Heart left ventricle (tissue), 16 donors: ENCODE data around the gene PLEKHM3. TPM values are rescaled to one million over a fixed set of nuclear protein-coding genes. Genes with fewer than 3 reads are reported as not detected.

Experiments used
- ATAC-seq, 4 donors: fragments of 200-7000 bp; cut with Tn5 transposase; one replicate each; pipeline ENCODE4 v1.9.1; 2020 to 2022; ENCODE audit warnings: moderate library complexity in 4 of 4, mild to moderate bottlenecking in 3 of 4, moderate number of reproducible peaks in 1 of 4
- DNase-seq, 5 donors: peaks; one replicate each; pipeline ENCODE4 v3.0.0-alpha.2; 2020
- H3K27ac ChIP-seq, 12 donors: fragments of 200-600 bp; sonication (generic) in 4 of 12; one replicate each; pipeline versions ENCODE4 v1.5.0 to v1.8.0; 2016 to 2022; ENCODE audit warnings: mild to moderate bottlenecking in 2 of 12
- H3K27me3 ChIP-seq, 9 donors: fragments of 200-600 bp; sonication (generic) in 2 of 9; one replicate each; pipeline versions ENCODE4 v1.5.1 to v1.8.0; 2016 to 2022; ENCODE audit warnings: mild to moderate bottlenecking in 3 of 9
- H3K36me3 ChIP-seq, 9 donors: fragments of 200-600 bp; sonication (generic) in 2 of 9; one replicate each; pipeline versions ENCODE4 v1.5.0 to v1.8.0; 2018 to 2022; ENCODE audit warnings: mild to moderate bottlenecking in 2 of 9
- H3K4me1 ChIP-seq, 12 donors: fragments of 200-600 bp; sonication (generic) in 4 of 12; one replicate each; pipeline versions ENCODE4 v1.5.0 to v1.8.0; 2016 to 2022; ENCODE audit warnings: mild to moderate bottlenecking in 3 of 12
- H3K4me3 ChIP-seq, 12 donors: fragments of 200-600 bp; sonication (generic) in 4 of 12; one replicate each; pipeline versions ENCODE4 v1.5.0 to v1.8.0; 2017 to 2022; ENCODE audit warnings: mild to moderate bottlenecking in 9 of 12, moderate library complexity in 4 of 12
- H3K9me3 ChIP-seq, 12 donors: fragments of 200-600 bp; sonication (generic) in 4 of 12; one replicate each; pipeline versions ENCODE4 v1.5.0 to v1.8.0; 2016 to 2022; ENCODE audit warnings: mild to moderate bottlenecking in 1 of 12
- CTCF ChIP-seq, 12 donors: fragments of 200-600 bp; sonication (generic) in 4 of 12; IDR thresholded peaks; one replicate each; pipeline versions ENCODE4 v1.5.0 to v1.8.0; 2018 to 2022; ENCODE audit warnings: antibody characterized with exemption in 12 of 12, mild to moderate bottlenecking in 5 of 12
- POLR2A ChIP-seq, 2 donors: fragments of 450-650 bp; IDR thresholded peaks; one replicate each; pipeline ENCODE4 v1.6.1; 2017; ENCODE audit warnings: antibody characterized with exemption in 2 of 2, mild to moderate bottlenecking in 2 of 2, moderate library complexity in 2 of 2
- whole genome bisulfite sequencing, 4 donors: extraction: QIAGEN DNeasy Blood & Tissue Kit in 2 of 4; methylation state at CpG; one replicate each; pipeline versions ENCODE4 v1.1.5 to v1.1.7; 2013 to 2018; 5-methylcytosine and 5-hydroxymethylcytosine counted together
- intact Hi-C, 10 donors: fragments of 100-400 bp; cut with DNase I; formaldehyde crosslinking; loops; one replicate each; pipeline versions ENCODE4 v1.11.1 to v1.14.2; 2022
- polyA plus RNA-seq, 2 donors: library from polyadenylated mRNA; stranded (reverse); fragments of 200-250 nt; gene quantifications; one replicate each; pipeline ENCODE4 v1.2.3, GENCODE V29; 2013
- total RNA-seq, 9 donors: library from RNA; depleted of rRNA in 2 of 9; stranded (reverse); fragments of >200 nt in 2 of 9; fragmentation: NEBNext Ultra II Directional in 3 of 9; extraction: Animal tissue kit (Norgen Biotek cat#: 25700) in 3 of 9; gene quantifications; one replicate each; pipeline versions ENCODE4 v1.1.0 to v1.2.4, GENCODE V29; 2016 to 2023
- donor health status: ischemic (EF 13 %, LVEDD 7.1; RV severe dilation, severe dysfunction).
- donor health status: healthy with polysubstance abuse.
- donor health status: DM: no; HTN: yes; CAD: no.
- donor health status: DM: no; HTN: no; CAD: no.
- donor health status: ischemic (EF 25% LVEDD 6.9; RV normal size, moderate dysfunction).
- donor health status: ischemic (EF 25% LVEDD 5.7; RV mildly dilated, moderate dysfunction).
- donor health status: healthy.
- donor health status: DM: yes; HTN: yes; CAD: no.
- donor health status: ischemic (EF 35%, LVEDD 5.7; RV mildly dilated, moderate dysfunction).
- donor health status: nonischemic (EF 11% LVEDD 7.7; RV severe dilation, severe dysfunction).
- donor health status: DM: yes; HTN: yes; CAD: no.
- donor health status: PGD.
- donor health status: ischemic (EF 29% LVEDD 5.4; RV normal size, mild dysfunction).
- donor health status: nonischemic (EF 23%, LVEDD 6.1; RV moderate dilation, normal function).

Gene PLEKHM3
- total and polyA plus RNA-seq, 11 donors: 5.2 to 28.3 (median 17.0) TPM

GRCh38 chr2:207839028-207839427 is 186.3 kb downstream of the PLEKHM3 start:
- H3K4me1 ChIP-seq: peaks cover 0 to 36% (median 18%) of the 10 kb centered on the region in 12 donors
- TF ChIP-seq POLR2A (IDR thresholded peaks at IDR 0.05) (no peak), CTCF (IDR thresholded peaks at IDR 0.05) (no peak)
- no peak for DNase-seq
- no peak overlapping the region for H3K27ac ChIP-seq
- no peaks in the 10 kb centered on the region for H3K27me3 ChIP-seq
- 96 to 100% (median 98%) methylated on average over 1 of the region's 1 CpG for WGBS, 4 donors
- no peaks in the 10 kb centered on the region for H3K9me3 ChIP-seq
- no peak for ATAC-seq
- no peak overlapping the region for H3K4me3 ChIP-seq
- intact Hi-C loops: loop anchor here in 3 of 10 donors (5.0 to 10.0 kb wide), 3 partner anchors 56 to 72 kb away; partner anchors contain the start of gene FZD5 (in 1 of the 3)
- no peaks in the 10 kb centered on the region for H3K36me3 ChIP-seq

- no peak for TF ChIP-seq POLR2A (IDR thresholded peaks at IDR 0.05)
- TF ChIP-seq CTCF (IDR thresholded peaks at IDR 0.05): no peak
- H3K9me3 ChIP-seq: no peaks in the 10 kb centered on the region
- ATAC-seq (peak; percentile 90 to 93 (median 93)), DNase-seq (peak in 4 of 5 donors; percentile 45 to 70 (median 52))
- H3K36me3 ChIP-seq: no peaks in the 10 kb centered on the region
- no peaks in the 10 kb centered on the region for H3K27me3 ChIP-seq
- intact Hi-C loops: loop anchor here in 4 of 10 donors (2.0 to 10.0 kb wide), 4 partner anchors 58 to 69 kb away; partner anchors contain the start of gene FZD5 (in 2 of the 4)
- peaks cover 0 to 36% (median 18%) of the 10 kb centered on the region in 12 donors for H3K4me1 ChIP-seq
- no peak overlapping the region for H3K4me3 ChIP-seq
- H3K27ac ChIP-seq: peak overlapping the region; percentile 30 to 91 (median 68)
- 10 to 14% (median 11%) methylated on average over 7 of the region's 7 CpGs for WGBS, 4 donors
Measured at GRCh38 chr2:207836521-207837133, 188.7 kb downstream of the PLEKHM3 start.

- intact Hi-C loops: loop anchor here in 4 of 10 donors (2.0 to 10.0 kb wide), 4 partner anchors 59 to 69 kb away; partner anchors contain the start of gene FZD5 (in 2 of the 4)
- no peak overlapping the region for H3K4me3 ChIP-seq
- TF ChIP-seq POLR2A (IDR thresholded peaks at IDR 0.05) (no peak), CTCF (IDR thresholded peaks at IDR 0.05) (no peak)
- peaks cover 0 to 36% (median 18%) of the 10 kb centered on the region in 12 donors for H3K4me1 ChIP-seq
- no peak for DNase-seq
- WGBS, 4 donors: 96 to 100% (median 98%) methylated on average over 1 of the region's 1 CpG
- H3K27ac ChIP-seq: peak overlapping the region in 8 of 12 donors; percentile 42 to 91 (median 74)
- H3K27me3 ChIP-seq: no peaks in the 10 kb centered on the region
- no peak for ATAC-seq
- no peaks in the 10 kb centered on the region for H3K36me3 ChIP-seq
- H3K9me3 ChIP-seq: no peaks in the 10 kb centered on the region
Measured at GRCh38 chr2:207835805-207836204, 189.5 kb downstream of the PLEKHM3 start.

- ATAC-seq (no peak), DNase-seq (no peak)
- WGBS, 4 donors: 75 to 89% (median 80%) methylated on average over 3 of the region's 3 CpGs
- peaks cover 0 to 42% (median 18%) of the 10 kb centered on the region in 12 donors for H3K4me1 ChIP-seq
- intact Hi-C loops: loop anchor here in 2 of 10 donors (10.0 kb wide), 2 partner anchors 58 to 62 kb away; no protein-coding TSS in a partner anchor
- H3K4me3 ChIP-seq: no peak overlapping the region
- no peaks in the 10 kb centered on the region for H3K27me3 ChIP-seq
- H3K9me3 ChIP-seq: no peaks in the 10 kb centered on the region
- H3K36me3 ChIP-seq: peaks cover 0 to 2% (median under 1%) of the 10 kb centered on the region in 9 donors
- TF ChIP-seq CTCF (IDR thresholded peaks at IDR 0.05) (no peak), POLR2A (IDR thresholded peaks at IDR 0.05) (no peak)
- no peak overlapping the region for H3K27ac ChIP-seq
Measured at GRCh38 chr2:207833251-207833751, 192.0 kb downstream of the PLEKHM3 start.
